ENCODE measurements around the gene PTPRD.

PTPRD gene

DNA sequence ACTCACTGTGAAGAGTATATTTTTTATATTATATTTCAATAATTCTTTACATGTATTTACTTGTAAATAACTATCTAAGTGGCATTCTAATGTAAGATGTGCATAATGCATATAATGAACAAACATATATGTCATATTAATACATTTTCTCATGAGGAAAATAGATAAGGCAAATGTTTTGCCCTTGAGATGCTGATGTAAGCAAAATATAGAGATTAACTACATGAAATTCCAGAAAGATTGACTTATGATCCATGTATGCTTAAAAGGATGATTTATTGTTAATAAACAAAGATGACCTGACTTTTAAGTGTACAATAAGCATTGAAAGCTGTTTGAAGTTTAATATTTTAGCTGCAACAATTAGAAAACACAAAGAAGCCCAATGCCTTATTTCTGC is 559.9 kb downstream of the PTPRD start:
- no peak for DNase-seq (ENCODE audit: low spot score)

DNA sequence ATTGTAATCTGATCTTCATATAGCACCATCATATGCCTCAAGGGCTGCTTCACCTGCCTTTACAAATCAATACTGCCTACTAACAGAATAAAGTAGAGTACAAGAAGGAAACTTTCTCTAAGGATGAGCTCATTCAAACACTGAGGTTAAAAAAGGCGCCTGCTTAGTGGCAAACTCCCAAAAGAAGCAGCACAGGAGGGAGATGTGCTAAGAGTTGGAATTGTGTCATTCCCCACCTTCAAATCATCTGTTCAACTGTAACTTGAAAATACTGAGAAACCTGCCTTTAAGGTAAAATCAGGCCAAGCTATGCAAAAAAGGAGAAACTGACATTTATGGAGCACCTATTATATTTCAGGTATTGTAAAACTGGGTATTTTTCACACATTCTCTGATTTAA is 560.6 kb downstream of the PTPRD start:
- DNase-seq (ENCODE audit: low spot score), result no peak

DNA sequence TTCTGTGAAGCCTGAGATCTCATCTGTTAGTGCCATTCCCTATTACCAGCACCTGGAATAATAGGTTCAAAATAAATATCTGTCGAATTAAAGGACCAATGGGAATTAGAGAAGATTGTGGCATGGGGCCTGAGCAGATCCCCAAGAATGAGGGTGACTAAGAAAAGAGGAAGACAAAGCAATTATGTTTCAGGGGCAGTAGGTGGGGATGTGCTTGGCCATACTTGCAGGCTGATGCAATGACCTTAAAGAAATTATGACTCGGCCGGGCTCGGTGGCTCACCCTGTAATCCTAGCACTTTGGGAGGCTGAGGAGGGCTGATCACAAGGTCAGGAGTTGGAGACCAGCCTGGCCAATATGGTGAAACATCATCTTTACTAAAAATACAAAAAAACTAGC is 562.8 kb downstream of the PTPRD start:
- DNase-seq (ENCODE audit: low spot score), result no peak

DNA sequence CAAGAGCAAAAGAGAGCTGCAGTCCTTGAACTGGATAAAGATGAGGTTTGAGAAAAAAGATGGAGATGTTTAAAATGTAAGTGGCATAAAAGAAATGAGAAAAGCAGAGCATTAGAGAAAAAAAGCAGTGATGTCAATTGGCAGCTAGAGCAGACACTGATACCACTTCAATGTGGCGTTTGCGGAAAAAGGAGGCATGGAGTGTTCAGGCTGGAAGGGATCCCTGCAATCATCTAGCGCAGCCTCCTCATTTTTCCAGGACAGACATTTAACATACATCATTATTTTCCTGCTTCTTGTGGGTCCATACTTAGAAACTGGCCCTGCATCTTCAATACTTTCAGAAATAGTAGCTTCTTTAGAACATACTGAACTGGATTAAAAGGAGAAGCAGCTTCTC is 563.8 kb downstream of the PTPRD start:
- no peak for DNase-seq (ENCODE audit: low spot score)

DNA sequence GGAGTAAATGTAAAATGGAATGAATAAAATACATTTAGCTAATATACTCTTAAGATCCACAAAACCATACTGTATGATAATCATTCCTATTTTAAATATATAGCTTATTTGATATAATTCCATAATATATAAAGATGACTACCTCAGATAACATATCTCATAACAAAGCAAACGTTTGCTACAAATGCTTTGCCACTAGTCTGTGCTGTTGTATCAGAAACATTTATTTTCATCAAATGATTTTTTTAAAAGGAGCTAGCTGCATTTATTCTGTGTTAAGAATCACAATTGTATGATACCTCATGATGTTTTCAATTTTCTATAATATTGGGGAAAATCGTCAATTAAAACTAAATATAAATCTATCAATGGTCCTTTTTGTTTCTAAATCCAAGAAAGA is 567.2 kb downstream of the PTPRD start:
- DNase-seq (ENCODE audit: low spot score), result no peak

DNA sequence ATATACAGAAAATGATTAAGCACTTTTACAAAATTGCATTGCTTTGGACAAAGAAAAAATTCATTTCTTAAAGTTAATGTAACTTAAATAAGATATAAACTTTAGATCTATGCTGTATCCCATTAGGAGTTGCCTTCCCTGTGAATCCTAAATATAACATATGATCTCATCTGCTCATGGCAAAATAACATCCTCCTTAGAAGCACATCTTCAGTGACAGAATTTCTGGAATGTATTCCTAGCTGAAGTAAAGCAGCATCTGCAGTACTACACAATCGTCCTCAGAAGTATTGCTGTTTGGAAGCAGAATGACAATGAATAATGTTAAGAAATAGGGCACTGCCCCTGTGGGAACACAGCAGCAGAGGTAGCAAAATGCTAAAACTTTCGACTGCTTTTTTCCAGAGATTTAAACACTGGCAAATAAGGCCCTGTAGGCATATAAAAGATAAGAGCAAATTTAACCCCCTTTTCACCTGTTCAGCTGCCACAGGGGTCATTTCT is 571.0 kb downstream of the PTPRD start:
- DNase-seq (ENCODE audit: low spot score), result no peak

DNA sequence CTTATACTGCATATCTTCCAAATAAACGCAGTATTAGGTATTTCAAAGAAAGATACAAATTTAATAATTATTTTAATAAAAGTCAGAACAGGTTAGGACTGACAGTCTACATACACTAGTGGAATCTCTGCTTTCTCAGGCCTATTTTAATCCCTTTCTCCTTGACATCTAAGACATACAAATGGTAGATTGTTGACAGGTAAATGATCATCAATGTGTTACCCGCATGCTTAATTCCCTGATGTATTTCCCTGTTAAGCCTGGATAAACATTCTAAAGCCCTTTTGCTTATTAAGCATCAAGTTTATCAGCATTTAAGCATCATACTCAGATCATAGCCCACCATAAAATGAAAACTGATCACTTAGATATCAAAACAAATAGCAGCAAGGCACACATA is 576.7 kb downstream of the PTPRD start:
- no peak for DNase-seq (ENCODE audit: low spot score)

DNA sequence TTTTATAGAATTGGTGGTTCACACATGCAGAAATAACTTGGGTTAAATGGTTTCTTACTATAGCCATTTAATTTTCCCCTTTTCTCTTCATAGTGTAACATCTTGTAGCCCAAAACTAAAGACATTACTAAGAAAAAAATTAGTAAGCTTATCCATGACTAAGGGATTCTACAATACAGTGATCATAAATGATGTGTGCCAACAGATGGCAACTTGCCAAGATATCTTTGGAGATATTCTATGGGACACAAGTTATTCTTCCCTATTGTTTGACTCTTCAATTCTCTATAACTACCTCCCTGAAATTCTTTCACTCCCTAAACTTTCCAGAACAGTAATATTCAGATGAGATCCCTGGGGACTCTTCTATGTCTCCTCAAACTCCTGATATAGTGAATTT is 580.6 kb downstream of the PTPRD start:
- DNase-seq (ENCODE audit: low spot score), result no peak

DNA sequence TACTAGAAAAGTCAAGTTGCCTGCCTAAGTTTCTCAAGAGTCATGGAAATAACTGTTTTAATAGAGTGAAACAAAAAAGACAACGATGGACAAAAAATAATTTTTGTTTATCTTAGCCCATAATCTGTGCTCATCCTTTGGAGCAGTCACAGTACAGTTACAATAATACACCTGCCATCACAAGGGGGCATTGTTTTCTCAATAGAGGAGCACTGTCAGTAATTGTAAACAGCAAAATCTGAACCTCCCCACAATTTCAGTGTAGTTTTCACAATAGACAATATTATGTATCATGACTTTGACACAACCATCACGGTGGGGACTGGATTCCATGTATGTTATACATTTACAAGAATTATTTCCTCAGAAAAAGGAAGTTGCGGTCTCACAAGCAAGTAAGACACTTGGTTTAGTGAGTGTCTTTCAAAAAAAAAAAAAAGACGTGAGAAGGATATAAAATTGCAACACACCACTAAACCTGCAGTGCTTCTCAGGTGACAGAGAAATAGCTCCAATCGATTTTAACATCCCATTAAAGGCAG is 586.3 kb downstream of the PTPRD start:
- DNase-seq (ENCODE audit: low spot score), result no peak

DNA sequence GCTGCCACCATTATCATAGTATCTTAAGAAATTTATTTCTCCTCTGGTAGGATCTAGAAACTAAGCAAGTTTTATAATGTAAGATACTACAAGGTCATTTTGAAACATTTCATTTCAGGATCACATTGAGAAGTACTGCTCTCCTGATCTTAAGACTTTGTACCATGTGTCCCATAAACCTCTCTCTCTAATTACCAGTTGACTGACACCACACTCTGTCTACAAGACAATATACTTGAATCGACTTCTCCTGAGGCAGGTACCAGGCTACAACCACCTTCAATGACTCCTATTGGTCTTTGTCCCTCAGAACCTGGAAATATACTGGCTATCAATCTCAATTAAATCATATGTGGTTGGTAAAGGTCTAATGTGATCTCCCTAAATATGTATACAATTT is 597.0 kb downstream of the PTPRD start:
- DNase-seq (ENCODE audit: low spot score), result no peak

DNA sequence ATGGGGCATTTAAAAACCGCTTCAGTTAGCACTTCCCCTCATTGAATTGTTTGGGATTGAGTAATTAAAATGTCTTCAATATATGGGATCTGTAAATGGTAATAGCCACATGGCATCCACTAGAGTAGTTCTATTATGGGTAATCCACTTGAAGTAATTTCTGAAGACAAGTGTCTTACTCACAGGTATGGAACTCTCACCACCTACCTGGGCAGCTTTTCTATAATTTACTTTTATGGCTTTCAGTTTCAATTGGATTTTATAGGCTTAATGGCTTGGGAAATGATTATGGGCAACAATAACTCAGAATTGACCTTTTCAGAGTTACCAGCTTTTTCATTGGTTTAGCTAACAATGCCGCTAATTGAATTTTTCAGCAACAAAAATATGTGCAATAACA is 597.9 kb downstream of the PTPRD start:
- no peak for DNase-seq (ENCODE audit: low spot score)

DNA sequence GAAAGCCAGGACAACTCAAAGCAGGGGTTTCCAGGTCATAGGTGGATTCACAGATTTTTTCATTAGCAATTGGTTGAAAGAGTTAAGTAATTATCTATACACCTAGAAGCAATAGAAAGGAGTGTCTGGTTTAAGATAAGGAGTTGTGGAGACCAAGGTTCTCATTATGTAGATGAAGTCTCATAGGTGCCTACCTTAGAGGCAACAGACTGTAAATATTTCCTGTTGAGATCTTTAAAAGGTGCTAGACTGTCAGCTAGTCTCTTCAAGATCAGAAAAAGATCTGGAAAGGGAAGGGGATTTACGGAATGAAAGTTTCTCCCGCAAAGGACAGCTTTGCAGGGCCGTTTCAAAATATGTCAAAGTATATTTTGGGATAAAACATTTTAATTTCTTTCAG is 603.4 kb downstream of the PTPRD start:
- no peak for DNase-seq (ENCODE audit: low spot score)

DNA sequence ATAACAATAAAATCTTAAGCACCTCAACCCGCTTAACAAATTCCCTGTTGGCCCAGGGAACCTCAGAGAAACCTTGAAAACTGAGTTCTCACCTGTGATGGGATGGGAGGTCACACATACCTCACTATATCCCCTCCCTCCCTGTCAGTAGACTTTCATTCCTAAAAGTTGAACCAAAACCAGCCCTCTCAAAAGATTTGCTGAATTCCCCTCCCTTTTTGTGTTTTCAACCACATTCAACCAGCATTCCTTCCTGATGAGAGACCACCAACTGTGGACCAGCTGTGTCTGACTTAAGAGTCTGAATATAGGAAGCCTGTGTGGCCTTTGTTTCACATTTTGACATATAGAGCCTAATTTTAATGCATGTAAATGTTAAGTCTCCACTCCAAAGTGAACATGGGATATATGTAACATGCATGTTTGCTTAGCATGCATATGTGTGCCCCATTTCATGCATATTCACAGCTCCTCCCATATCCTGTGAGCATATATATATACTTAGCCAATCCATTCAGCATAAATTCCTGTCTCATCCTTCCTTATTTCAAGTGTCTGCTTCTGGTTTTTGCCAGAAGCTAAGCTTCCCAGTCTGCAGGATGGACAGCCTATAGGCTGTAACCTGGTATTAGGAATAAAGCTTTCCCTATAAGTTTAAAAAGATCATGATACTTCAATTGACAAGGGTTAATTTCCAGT is 604.6 kb downstream of the PTPRD start:
- DNase-seq (ENCODE audit: low spot score), result peak; percentile 32

DNA sequence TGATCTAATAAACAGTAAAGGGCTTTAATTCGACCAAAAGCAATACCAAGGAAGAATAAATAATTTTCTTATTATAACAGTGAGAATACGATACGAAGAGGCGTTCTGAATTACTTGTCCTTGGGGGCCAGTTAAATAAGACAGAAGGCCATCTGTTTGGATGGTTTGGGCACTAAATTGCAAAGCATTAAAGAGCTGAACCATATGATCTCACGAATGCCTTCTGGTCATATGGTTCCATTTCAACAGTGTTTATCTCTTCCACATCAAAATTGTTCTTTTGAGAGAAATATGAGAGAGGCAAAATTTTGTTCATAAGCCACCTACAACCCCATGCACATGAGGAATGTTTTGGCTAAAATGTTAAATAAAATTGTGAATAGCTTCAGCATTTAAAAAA is 605.4 kb downstream of the PTPRD start:
- no peak for DNase-seq (ENCODE audit: low spot score)

DNA sequence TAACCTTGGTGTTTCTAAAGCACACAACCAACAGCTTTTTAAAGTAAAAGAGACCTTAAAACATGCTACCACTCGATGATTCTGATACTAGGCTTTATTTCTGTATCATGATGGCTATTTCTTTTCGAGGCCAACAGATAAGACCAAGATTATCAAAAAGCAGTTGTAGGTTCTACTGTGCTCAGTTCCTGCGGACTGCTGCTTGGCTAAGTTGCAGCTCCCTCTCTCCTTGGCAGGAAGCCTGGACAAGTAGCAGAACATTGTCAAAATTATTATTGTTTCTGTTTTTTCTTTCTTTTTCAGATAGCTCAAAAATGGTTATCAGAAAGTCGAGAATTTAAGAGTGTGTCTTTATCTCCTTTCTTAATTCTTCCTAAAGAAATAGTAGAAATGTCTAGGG is 607.6 kb downstream of the PTPRD start:
- DNase-seq (ENCODE audit: low spot score), result no peak

DNA sequence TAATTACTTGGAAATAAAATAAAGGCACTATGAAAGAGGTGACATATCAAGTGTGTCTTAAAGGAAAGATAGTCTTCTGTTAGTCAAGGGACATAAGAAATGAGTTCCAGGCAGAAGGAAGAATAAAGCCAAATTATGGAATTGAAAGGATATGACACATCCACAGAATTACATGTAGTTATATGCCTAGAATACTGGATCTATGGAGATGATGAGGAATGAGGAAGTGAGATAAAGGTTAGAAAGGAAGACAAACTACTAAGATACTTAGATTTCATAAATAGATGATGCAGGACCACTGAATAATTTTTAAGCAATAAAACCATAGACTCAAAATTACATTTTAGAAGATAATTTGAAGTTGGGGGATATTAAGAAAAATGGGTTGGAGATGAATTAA is 609.8 kb downstream of the PTPRD start:
- DNase-seq (ENCODE audit: low spot score), result no peak

DNA sequence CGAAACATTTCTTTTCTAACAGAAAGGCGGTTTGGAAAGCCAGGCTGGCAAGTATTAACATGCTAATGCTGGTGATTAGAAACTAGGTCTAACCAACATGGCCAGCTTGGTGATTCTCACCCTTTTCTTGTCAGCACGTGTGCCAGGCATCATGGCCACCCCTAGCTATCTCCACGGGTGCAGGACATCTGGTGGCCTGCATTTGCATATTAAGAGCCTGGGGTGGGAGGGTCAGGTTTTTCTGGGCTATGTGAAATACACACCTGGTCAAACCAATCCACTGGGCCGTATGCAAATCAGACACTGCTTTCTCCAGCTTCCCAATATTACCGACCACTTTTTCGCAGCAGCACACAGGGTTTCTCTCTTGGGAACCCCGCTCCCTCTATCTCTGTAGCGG is 612.1 kb downstream of the PTPRD start:
- peak; percentile 14 for DNase-seq (ENCODE audit: low spot score)

DNA sequence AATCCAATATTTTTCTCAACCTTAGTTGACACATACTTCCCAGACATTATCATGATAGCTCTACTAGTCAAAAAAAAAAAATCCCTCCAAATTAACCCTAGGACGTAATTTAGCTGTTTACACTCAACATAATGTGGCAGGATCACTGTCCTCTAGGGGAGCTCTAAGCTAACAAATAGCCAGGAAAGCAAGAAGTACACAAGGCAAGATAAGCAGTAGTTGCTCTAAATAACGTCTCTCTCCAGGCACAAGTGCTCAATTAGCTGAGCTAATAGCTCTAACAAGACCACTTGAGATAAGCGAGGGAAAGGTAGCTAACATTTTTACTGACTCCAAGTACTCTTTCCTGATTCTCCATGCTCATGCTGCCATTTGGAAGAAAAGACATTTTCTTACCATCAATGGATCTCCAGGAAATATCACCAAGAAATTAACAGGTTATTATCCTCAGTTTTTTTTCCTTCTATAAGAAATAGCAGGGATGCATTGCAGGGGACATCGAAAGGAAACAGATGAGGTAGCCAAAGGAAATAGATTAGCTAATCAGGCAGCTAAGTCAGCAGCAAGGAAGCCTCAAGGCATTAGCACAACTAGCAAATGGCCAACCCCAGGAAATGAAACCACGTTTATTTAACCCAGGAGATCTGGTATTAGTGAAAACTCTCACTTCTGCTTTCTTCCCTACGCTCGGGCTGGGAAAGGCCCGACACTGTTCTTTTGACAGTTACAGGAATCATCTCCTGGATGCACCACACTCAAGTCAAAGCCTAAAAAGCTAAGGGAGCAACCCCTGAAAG is 614.1 kb downstream of the PTPRD start:
- peak; percentile 19 for DNase-seq (ENCODE audit: low spot score)

DNA sequence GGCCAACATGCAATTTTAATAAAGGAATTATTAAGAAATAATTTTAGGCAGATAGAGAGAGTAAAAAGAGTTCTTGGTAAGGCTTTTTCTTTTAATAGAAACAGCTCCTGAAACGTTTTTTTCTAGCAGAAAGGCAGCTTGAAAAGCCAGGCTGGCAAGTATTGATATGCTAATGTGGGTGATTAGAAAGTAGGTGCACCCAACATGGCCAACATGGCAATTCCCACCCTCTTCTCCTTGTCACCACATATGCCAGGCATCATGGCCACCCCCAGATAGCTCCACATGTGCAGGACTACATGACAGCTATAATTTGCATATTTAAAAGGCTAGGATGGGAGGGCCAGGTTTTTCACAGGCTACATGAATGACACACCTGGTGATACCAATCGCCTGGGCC is 615.2 kb downstream of the PTPRD start:
- DNase-seq (ENCODE audit: low spot score), result no peak

DNA sequence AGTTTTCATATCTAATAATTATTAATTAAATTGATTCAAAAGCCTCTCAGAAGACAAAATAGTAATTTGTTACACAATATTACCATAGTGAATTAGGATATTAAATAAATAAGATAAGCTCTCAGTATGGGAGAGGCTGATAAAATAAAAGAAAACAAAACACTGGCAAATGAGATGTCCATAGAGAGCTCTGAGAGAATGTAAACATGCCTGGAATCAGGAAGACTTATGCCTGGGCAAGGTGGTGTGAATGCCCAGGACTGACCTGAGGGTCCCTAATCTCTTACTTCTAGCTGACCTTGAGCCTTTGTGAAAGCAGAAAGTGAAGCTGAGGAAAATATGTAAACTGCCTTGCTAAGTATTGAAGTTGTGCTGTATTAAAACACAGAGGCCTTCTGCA is 616.5 kb downstream of the PTPRD start:
- no peak for DNase-seq (ENCODE audit: low spot score)

DNA sequence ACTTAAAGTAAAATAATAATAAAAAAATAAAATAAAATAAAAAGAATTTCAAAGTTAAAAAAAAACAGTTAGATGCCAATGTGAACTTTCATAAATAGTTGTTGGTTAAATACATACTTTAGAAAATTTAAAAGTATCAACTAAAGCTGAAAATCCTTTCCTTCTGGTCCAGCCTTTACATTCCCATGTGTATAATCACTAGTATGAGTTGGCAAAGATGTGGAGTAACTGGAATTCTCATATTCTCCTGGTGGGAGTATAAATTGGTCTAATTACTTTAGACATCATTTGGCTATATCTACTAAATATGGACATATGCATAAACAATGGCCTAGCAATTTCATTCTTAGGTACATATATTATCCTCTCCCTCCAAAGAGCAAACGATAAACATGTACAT is 619.9 kb downstream of the PTPRD start:
- DNase-seq (ENCODE audit: low spot score), result no peak

DNA sequence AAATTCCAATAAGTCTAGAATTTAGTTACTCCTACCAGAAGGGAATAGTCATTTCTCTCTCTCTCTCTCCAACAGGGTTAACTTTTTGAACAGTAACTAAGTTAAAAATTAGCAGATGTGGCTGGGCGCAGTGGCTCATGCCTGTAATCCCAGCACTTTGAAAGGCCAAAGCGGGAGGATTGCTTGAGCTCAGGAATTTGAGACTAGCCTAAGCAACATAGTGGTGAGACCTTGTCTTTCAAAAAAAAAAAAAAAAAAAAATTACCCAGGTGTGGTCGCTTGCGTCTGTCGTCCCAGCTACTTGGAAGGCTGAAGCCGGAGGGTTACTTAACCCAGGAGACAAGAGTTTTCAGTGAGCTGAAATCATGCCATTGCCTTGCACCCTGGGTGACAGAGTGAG is 639.7 kb downstream of the PTPRD start:
- peak; percentile 7 for DNase-seq (ENCODE audit: low spot score)

DNA sequence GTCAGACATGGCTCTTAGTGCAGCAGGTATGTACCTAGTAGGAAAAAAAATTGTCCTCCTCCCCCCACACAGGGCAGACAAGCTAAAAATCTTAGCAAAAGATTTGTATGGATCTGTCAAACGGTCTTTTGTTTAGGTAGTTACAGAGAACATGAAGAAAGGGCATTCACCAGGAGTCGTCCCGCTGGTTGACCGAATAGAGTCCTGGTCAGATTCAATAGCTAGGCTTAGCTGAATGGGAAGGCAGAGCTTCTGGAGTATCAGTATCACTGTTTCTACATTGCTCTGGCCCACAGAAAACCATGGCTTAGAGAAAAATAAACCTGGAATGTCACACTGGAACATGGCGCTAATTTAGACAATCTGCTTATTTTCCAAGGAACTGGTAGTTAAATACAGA is 642.3 kb downstream of the PTPRD start:
- no peak for DNase-seq (ENCODE audit: low spot score)

Data from iPS-NIHi11 (cell line).